MM.1S (cell line): ENCODE data around the gene ATRX.

Experiments used
- DNase-seq: peaks from one replicate; pipeline ENCODE4 v3.0.0-alpha.2; 2015
- H2AFZ ChIP-seq: fragments of 300-600 bp; sonication (generic); 2 replicates; pipeline ENCODE4 v1.6.0; 2016; ENCODE audit warnings: antibody characterized with exemption, low read length
- H3F3A ChIP-seq: fragments of 300-600 bp; sonication (generic); 2 replicates; pipeline ENCODE4 v1.6.1; 2016; ENCODE audit warnings: mild to moderate bottlenecking, antibody characterized with exemption, low read length, moderate library complexity, mixed read lengths; ENCODE audit not compliant: insufficient read depth
- H3K27ac ChIP-seq: fragments of 300-600 bp; sonication (generic); 2 replicates; pipeline ENCODE4 v1.5.1; 2016; ENCODE audit warnings: mild to moderate bottlenecking, low read length
- H3K27me3 ChIP-seq: fragments of 300-600 bp; sonication (generic); replicated peaks from 2 replicates; pipeline ENCODE4 v1.6.0; 2016; ENCODE audit warnings: low read length; ENCODE audit not compliant: insufficient read depth
- H3K36me3 ChIP-seq: fragments of 300-600 bp; sonication (generic); replicated peaks from 2 replicates; pipeline ENCODE4 v1.6.1; 2016; ENCODE audit warnings: mild to moderate bottlenecking, low read length, mixed read lengths; ENCODE audit not compliant: insufficient read depth
- H3K4me1 ChIP-seq: fragments of 300-600 bp; sonication (generic); 2 replicates; pipeline ENCODE4 v1.6.1; 2016; ENCODE audit warnings: low read length, mixed read lengths
- H3K4me2 ChIP-seq: fragments of 300-600 bp; sonication (generic); 2 replicates; pipeline ENCODE4 v1.6.0; 2016; ENCODE audit warnings: low read depth, low read length
- H3K4me3 ChIP-seq: fragments of 300-600 bp; sonication (generic); 2 replicates; pipeline ENCODE4 v1.5.1; 2016; ENCODE audit warnings: low read length, mixed read lengths
- H3K79me2 ChIP-seq: fragments of 300-600 bp; sonication (generic); 2 replicates; pipeline ENCODE4 v1.6.1; 2016; ENCODE audit warnings: mixed run types, low read length, mixed read lengths
- H3K9ac ChIP-seq: fragments of 300-600 bp; sonication (generic); 2 replicates; pipeline ENCODE4 v1.6.1; 2016; ENCODE audit warnings: low read length, mixed read lengths
- H3K9me2 ChIP-seq: fragments of 300-600 bp; sonication (generic); replicated peaks from 2 replicates; pipeline ENCODE4 v1.6.1; 2016; ENCODE audit warnings: mild to moderate bottlenecking, low read length, mixed read lengths; ENCODE audit not compliant: insufficient read depth
- H3K9me3 ChIP-seq: fragments of 300-600 bp; sonication (generic); replicated peaks from 2 replicates; pipeline ENCODE4 v1.6.1; 2016; ENCODE audit warnings: mild to moderate bottlenecking, low read length, mixed read lengths; ENCODE audit not compliant: insufficient read depth
- H4K20me1 ChIP-seq: fragments of 300-600 bp; sonication (generic); 2 replicates; pipeline ENCODE4 v1.6.1; 2016; ENCODE audit warnings: mild to moderate bottlenecking, low read length, moderate library complexity, mixed read lengths; ENCODE audit not compliant: insufficient read depth
- CTCF ChIP-seq: fragments of 300-600 bp; sonication (generic); IDR thresholded peaks from 2 replicates; pipeline ENCODE4 v1.5.1; 2016; ENCODE audit warnings: antibody characterized with exemption, low read length, mixed read lengths
- EZH2 ChIP-seq: fragments of 300-600 bp; sonication (generic); optimal IDR thresholded peaks from 2 replicates; pipeline ENCODE3; 2017; ENCODE audit warnings: low read depth, mild to moderate bottlenecking, antibody characterized with exemption, low read length, mixed read lengths
- EZH2phosphoT487 ChIP-seq: fragments of 300-600 bp; sonication (generic); IDR thresholded peaks from 2 replicates; pipeline ENCODE4 v1.6.1; 2018; ENCODE audit warnings: antibody characterized with exemption, low read length

The ATRX gene

GRCh38 chrX:77597090-77597489 is 188.9 kb downstream of the ATRX start:
- no peak for DNase-seq
- TF ChIP-seq EZH2 (no peak), EZH2phosphoT487 (no peak), CTCF (peak; percentile 30)

GRCh38 chrX:77595848-77596247 is 190.2 kb downstream of the ATRX start:
- Histone ChIP-seq H3K4me2 (no peak overlapping the region), H2AFZ (no peak overlapping the region), H3K79me2 (no peaks in the 10 kb centered on the region), H3K9me3 (no peaks in the 10 kb centered on the region), H3F3A (no peaks in the 10 kb centered on the region), H3K4me3 (no peak overlapping the region), H3K9me2 (no peaks in the 10 kb centered on the region), H4K20me1 (no peaks in the 10 kb centered on the region), H3K4me1 (peaks cover 10% of the 10 kb centered on the region; the same call in 1 of the 2 replicates), H3K9ac (no peak overlapping the region), H3K27me3 (no peaks in the 10 kb centered on the region), H3K36me3 (no peaks in the 10 kb centered on the region), H3K27ac (no peak overlapping the region)
- DNase-seq = no peak
- TF ChIP-seq CTCF = no peak
- TF ChIP-seq EZH2 = no peak
- no peak for TF ChIP-seq EZH2phosphoT487

More at GRCh38 chrX:77597090-77597489, 188.9 kb downstream of the ATRX start:
- Histone ChIP-seq H3K79me2 (no peaks in the 10 kb centered on the region), H3K4me1 (peaks cover 10% of the 10 kb centered on the region; the same call in 1 of the 2 replicates), H3K4me2 (no peak overlapping the region), H3F3A (no peaks in the 10 kb centered on the region), H3K4me3 (no peak overlapping the region), H3K9me3 (no peaks in the 10 kb centered on the region), H3K27me3 (no peaks in the 10 kb centered on the region), H3K9me2 (no peaks in the 10 kb centered on the region), H3K36me3 (no peaks in the 10 kb centered on the region), H3K9ac (no peak overlapping the region), H4K20me1 (no peaks in the 10 kb centered on the region), H2AFZ (no peak overlapping the region), H3K27ac (no peak overlapping the region)

- TF ChIP-seq EZH2 (no peak), CTCF (no peak), EZH2phosphoT487 (no peak)
- H3K9me3 ChIP-seq = no peaks in the 10 kb centered on the region
- H3K4me1 ChIP-seq = peaks cover 3% of the 10 kb centered on the region; the same call in 1 of the 2 replicates
- H4K20me1 ChIP-seq = no peaks in the 10 kb centered on the region
- no peaks in the 10 kb centered on the region for H3K27me3 ChIP-seq
- no peaks in the 10 kb centered on the region for H3K79me2 ChIP-seq
- H3K9me2 ChIP-seq = no peaks in the 10 kb centered on the region
- H3K36me3 ChIP-seq = no peaks in the 10 kb centered on the region
- peak overlapping the region; percentile 54; the same call in 1 of the 2 replicates for H2AFZ ChIP-seq
- H3K27ac ChIP-seq = no peak overlapping the region
- no peak for DNase-seq
- H3K9ac ChIP-seq = no peak overlapping the region; the same call in 1 of the 2 replicates
- no peaks in the 10 kb centered on the region for H3F3A ChIP-seq
- peak overlapping the region; percentile 57 for H3K4me2 ChIP-seq
- H3K4me3 ChIP-seq = peak overlapping the region; percentile 46; the same call in 1 of the 2 replicates
These were observed 213.7 kb downstream of the ATRX start for GRCh38 chrX:77572322-77572721.
